Measurements from ENCODE around the gene NCBP2. TPM values are rescaled to one million over a fixed set of nuclear protein-coding genes. Genes with fewer than 3 reads are reported as not detected.

Gene NCBP2
- total RNA-seq, 6 experiments from 2014 or later = 12.9 to 24.6 (median 19.1) TPM

DNA sequence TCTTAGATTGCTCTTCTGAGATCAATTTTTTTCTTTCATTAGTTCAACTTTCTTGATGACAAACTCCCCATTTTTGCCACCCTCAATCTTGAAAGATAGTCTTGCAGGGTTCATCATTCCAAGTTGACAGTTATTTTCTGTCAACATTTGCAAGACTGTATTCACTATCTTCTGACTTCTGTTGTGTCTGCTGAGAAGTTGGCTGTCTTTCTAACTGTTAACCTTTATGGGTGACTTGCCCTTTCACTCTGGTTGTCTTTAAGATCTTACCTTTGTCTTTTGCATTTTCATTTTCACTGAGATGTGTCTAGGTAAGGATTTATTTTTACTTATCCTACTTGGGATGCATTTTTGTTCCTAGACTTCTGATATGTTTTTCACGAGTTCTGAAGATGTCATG is 40.9 kb upstream of the NCBP2 start:
- H3K4me3 ChIP-seq = no peak overlapping the region
- 44% methylated on average over 1 of the region's 1 CpG for WGBS (ENCODE audit: insufficient coverage, low coverage, low lambda C conversion rate, missing lambda C conversion rate)
- H3K27ac ChIP-seq = no peak overlapping the region
- H3K27me3 ChIP-seq = no peaks in the 10 kb centered on the region
- no peaks in the 10 kb centered on the region for H3K36me3 ChIP-seq
- H3K4me1 ChIP-seq = no peaks in the 10 kb centered on the region
- intact Hi-C loops (cut with DNase I) = no loop called here
- TF ChIP-seq POLR2A (IDR thresholded peaks at IDR 0.05) = no peak
- TF ChIP-seq, protein P1, sequence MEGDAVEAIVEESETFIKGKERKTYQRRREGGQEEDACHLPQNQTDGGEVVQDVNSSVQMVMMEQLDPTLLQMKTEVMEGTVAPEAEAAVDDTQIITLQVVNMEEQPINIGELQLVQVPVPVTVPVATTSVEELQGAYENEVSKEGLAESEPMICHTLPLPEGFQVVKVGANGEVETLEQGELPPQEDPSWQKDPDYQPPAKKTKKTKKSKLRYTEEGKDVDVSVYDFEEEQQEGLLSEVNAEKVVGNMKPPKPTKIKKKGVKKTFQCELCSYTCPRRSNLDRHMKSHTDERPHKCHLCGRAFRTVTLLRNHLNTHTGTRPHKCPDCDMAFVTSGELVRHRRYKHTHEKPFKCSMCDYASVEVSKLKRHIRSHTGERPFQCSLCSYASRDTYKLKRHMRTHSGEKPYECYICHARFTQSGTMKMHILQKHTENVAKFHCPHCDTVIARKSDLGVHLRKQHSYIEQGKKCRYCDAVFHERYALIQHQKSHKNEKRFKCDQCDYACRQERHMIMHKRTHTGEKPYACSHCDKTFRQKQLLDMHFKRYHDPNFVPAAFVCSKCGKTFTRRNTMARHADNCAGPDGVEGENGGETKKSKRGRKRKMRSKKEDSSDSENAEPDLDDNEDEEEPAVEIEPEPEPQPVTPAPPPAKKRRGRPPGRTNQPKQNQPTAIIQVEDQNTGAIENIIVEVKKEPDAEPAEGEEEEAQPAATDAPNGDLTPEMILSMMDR (IDR thresholded peaks at IDR 0.05) = no peak
- DNase-seq (no peak), ATAC-seq (no peak)
- no peaks in the 10 kb centered on the region for H3K9me3 ChIP-seq

DNA sequence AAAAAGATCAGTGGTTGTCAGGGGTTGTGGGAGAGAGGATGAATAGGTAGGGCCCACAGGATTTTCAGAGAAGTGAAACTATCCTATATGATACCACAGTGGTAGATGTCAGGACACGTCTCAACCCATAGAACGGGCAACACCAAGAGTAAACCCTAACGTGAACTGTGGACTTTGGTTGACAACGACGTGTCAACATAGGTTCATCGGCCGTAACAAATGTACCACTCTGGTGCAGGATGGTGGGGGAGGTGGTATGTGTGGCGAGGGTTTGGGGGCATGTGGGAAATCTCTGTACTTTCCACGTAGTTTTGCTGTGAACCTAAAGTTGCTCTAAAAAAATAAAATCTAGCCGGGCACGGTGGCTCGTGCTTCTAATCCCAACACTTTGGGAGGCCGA is 39.3 kb upstream of the NCBP2 start:
- H3K27ac ChIP-seq = no peak overlapping the region
- H3K4me3 ChIP-seq = no peak overlapping the region
- DNase-seq (no peak), ATAC-seq (peak in 3 of 4 donors; percentile 30 to 53 (median 46))
- H3K9me3 ChIP-seq = no peaks in the 10 kb centered on the region
- intact Hi-C loops (cut with DNase I) = no loop called here
- TF ChIP-seq, protein P1 (IDR thresholded peaks at IDR 0.05) = no peak
- TF ChIP-seq POLR2A (IDR thresholded peaks at IDR 0.05) = no peak
- no peaks in the 10 kb centered on the region for H3K27me3 ChIP-seq
- no peaks in the 10 kb centered on the region for H3K4me1 ChIP-seq
- no peaks in the 10 kb centered on the region for H3K36me3 ChIP-seq
- WGBS (ENCODE audit: insufficient coverage, low coverage, low lambda C conversion rate, missing lambda C conversion rate) = 46% methylated on average over 12 of the region's 13 CpGs

DNA sequence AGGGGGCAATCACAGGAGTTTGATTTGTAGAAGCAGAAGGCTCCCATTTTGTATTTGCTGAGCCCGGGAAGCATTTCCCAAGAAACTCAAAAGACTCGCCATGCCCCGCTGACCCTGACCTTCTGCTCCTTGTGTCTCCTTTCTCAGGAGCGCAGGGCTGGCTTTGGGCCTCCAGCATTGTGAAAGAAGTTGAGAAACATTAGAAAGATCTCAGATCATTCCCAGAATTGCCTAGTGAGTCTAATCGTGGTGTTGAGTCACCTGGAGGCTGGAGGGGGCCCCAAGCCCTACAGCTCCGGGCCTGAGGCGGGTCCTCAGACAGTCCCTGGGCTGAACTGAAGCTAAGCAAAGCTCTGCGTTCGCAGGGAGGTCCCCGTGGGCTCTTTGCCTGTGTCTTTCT is 37.2 kb upstream of the NCBP2 start:
- WGBS (ENCODE audit: insufficient coverage, low coverage, low lambda C conversion rate, missing lambda C conversion rate) = 64% methylated on average over 7 of the region's 10 CpGs
- H3K27ac ChIP-seq = no peak overlapping the region
- no peaks in the 10 kb centered on the region for H3K36me3 ChIP-seq
- DNase-seq (no peak), ATAC-seq (no peak)
- H3K4me1 ChIP-seq = no peaks in the 10 kb centered on the region
- no peaks in the 10 kb centered on the region for H3K9me3 ChIP-seq
- no peak overlapping the region for H3K4me3 ChIP-seq
- intact Hi-C loops (cut with DNase I) = no loop called here
- no peak for TF ChIP-seq POLR2A (IDR thresholded peaks at IDR 0.05)
- no peaks in the 10 kb centered on the region for H3K27me3 ChIP-seq

DNA sequence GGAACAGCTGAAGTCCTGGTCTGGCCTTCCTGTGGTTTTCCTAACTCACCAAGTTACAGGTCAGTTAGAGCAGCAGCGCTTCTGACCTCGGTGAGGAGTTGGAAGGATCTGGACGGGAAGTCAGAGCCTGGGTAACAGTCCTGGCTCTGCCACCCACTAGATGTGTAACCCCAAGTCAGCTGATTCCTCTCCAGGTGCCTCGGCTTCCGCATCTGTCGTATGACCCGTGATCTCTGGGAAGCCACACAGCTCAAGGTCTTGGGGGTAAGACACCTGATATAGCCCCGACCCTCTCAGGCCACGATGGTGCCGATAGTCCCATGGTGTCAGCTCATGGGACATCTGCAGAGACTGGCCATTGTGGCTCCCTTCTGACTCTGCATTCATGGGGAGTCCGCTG is 34.6 kb upstream of the NCBP2 start:
- intact Hi-C loops (cut with DNase I) = no loop called here
- no peaks in the 10 kb centered on the region for H3K27me3 ChIP-seq
- no peak overlapping the region for H3K27ac ChIP-seq
- H3K4me1 ChIP-seq = no peaks in the 10 kb centered on the region
- no peak for TF ChIP-seq POLR2A (IDR thresholded peaks at IDR 0.05)
- TF ChIP-seq, protein P1 (IDR thresholded peaks at IDR 0.05) = no peak
- peak in 1 of 4 donors; percentile 19 for ATAC-seq
- DNase-seq = no peak
- H3K4me3 ChIP-seq = no peak overlapping the region
- WGBS (ENCODE audit: insufficient coverage, low coverage, low lambda C conversion rate, missing lambda C conversion rate) = 76% methylated on average over 3 of the region's 11 CpGs
- no peaks in the 10 kb centered on the region for H3K9me3 ChIP-seq
- H3K36me3 ChIP-seq = no peaks in the 10 kb centered on the region

DNA sequence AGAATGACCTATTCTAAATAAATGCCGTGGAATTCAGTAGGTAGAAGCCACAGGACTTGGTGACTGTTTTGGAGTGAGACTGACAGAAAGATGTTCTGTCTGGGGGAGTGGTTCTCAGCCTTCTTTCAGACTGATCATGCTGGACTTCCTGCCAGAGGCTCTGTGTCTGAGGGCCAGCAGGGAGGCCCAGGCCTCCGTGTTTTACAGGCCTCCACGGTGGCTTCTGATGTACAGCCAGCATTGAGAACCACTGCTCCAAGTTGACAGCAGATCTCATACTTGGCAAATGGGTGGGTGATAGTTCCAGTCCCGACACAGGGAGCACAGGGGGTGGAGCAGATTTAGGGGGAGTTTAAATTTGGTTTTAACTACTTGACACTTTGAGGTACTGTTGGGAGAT is 33.0 kb upstream of the NCBP2 start:
- no peak overlapping the region for H3K27ac ChIP-seq
- ATAC-seq (no peak), DNase-seq (no peak)
- H3K4me1 ChIP-seq = no peaks in the 10 kb centered on the region
- H3K4me3 ChIP-seq = no peak overlapping the region
- intact Hi-C loops (cut with DNase I) = no loop called here
- H3K36me3 ChIP-seq = no peaks in the 10 kb centered on the region
- TF ChIP-seq, protein P1 (IDR thresholded peaks at IDR 0.05) = no peak
- TF ChIP-seq POLR2A (IDR thresholded peaks at IDR 0.05) = no peak
- no peaks in the 10 kb centered on the region for H3K27me3 ChIP-seq
- WGBS (ENCODE audit: insufficient coverage, low coverage, low lambda C conversion rate, missing lambda C conversion rate) = 78% methylated on average over 2 of the region's 4 CpGs
- no peaks in the 10 kb centered on the region for H3K9me3 ChIP-seq

Data from right lobe of liver (tissue), 6 donors.